Measurements from ENCODE around the gene ARHGAP18.

Gene ARHGAP18

GRCh38 chr6:129662980-129663431 lies 47.0 kb downstream of the ARHGAP18 start:
- in situ Hi-C loops (cut with MboI; ENCODE audit: low pct_unique_long_range_greater_than_20kb, low sequenced_read_pairs, unreplicated experiment), result no loop called here
- no peak for TF ChIP-seq CTCF (IDR thresholded peaks at IDR 0.05; ENCODE audit: extremely low read depth, insufficient read depth, missing control alignments)
- DNase-seq (ENCODE audit: low spot score), result peak; percentile 50

GRCh38 chr6:129662406-129662766 lies 47.6 kb downstream of the ARHGAP18 start:
- DNase-seq (ENCODE audit: low spot score), result peak; percentile 34
- in situ Hi-C loops (cut with MboI; ENCODE audit: low pct_unique_long_range_greater_than_20kb, low sequenced_read_pairs, unreplicated experiment), result no loop called here

GRCh38 chr6:129661536-129662405 lies 48.2 kb downstream of the ARHGAP18 start:
- DNase-seq (ENCODE audit: low spot score), result no peak
- in situ Hi-C loops (cut with MboI; ENCODE audit: low pct_unique_long_range_greater_than_20kb, low sequenced_read_pairs, unreplicated experiment), result no loop called here
- TF ChIP-seq CTCF (IDR thresholded peaks at IDR 0.05; ENCODE audit: extremely low read depth, insufficient read depth, missing control alignments), result no peak

More at GRCh38 chr6:129662406-129662766, 47.6 kb downstream of the ARHGAP18 start:
- TF ChIP-seq CTCF (IDR thresholded peaks at IDR 0.05; ENCODE audit: extremely low read depth, insufficient read depth, missing control alignments), result no peak

GRCh38 chr6:129660346-129660676 lies 49.7 kb downstream of the ARHGAP18 start:
- no peak for TF ChIP-seq CTCF (IDR thresholded peaks at IDR 0.05; ENCODE audit: extremely low read depth, insufficient read depth, missing control alignments)
- DNase-seq (ENCODE audit: low spot score), result no peak
- in situ Hi-C loops (cut with MboI; ENCODE audit: low pct_unique_long_range_greater_than_20kb, low sequenced_read_pairs, unreplicated experiment), result no loop called here

- in situ Hi-C loops (cut with MboI; ENCODE audit: low pct_unique_long_range_greater_than_20kb, low sequenced_read_pairs, unreplicated experiment), result no loop called here
- TF ChIP-seq CTCF (IDR thresholded peaks at IDR 0.05; ENCODE audit: extremely low read depth, insufficient read depth, missing control alignments), result no peak
- DNase-seq (ENCODE audit: low spot score), result no peak
Measured at GRCh38 chr6:129659590-129660345, 50.2 kb downstream of the ARHGAP18 start.

GRCh38 chr6:129659167-129659566 lies 50.8 kb downstream of the ARHGAP18 start:
- no peak for DNase-seq (ENCODE audit: low spot score)
- in situ Hi-C loops (cut with MboI; ENCODE audit: low pct_unique_long_range_greater_than_20kb, low sequenced_read_pairs, unreplicated experiment), result no loop called here
- TF ChIP-seq CTCF (IDR thresholded peaks at IDR 0.05; ENCODE audit: extremely low read depth, insufficient read depth, missing control alignments), result no peak
